ENCODE data around the gene INSIG1.

Gene INSIG1

DNA sequence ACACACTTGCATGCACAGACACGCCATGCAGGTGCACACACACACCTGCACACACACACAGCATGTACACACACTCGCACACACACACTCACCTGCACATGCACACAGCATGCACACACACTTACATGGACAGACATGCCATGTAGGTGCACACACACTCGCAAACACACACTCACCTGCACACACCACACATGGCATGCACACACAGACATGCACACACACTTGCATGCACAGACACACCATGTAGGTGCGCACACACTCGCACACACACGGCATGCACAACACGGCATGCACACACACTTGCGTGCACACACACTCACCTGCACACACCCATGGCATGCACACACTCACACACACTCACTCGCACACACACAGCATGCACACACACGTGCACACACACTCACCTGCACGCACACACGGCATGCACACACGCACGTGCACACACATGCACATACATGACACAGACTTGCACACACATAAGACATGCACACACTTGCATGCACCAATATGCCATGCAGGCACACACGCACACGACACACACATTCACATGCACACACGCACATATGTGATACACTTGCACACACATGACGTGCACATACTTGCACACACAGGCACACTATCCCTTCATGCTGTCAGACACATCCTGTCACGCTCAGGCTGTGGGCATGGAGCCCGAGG lies 56.8 kb downstream of the INSIG1 start:
- Histone ChIP-seq H3K9me3 (ENCODE audit: control insufficient read depth, insufficient read depth, low read length) (no peaks in the 10 kb centered on the region), H3K36me3 (ENCODE audit: control insufficient read depth, insufficient read depth, low read length) (no peaks in the 10 kb centered on the region), H3K4me1 (ENCODE audit: control insufficient read depth, insufficient read depth, low read length) (peaks cover 7% of the 10 kb centered on the region; the same call in 1 of the 2 replicates), H3K4me3 (ENCODE audit: low read depth, low read length) (no peak overlapping the region), H3K27me3 (ENCODE audit: control insufficient read depth, insufficient read depth, low read length) (peaks cover 18% of the 10 kb centered on the region), H3K27ac (ENCODE audit: low read depth, low read length) (no peak overlapping the region), H3K9ac (ENCODE audit: low read depth, low read length) (no peak overlapping the region)

DNA sequence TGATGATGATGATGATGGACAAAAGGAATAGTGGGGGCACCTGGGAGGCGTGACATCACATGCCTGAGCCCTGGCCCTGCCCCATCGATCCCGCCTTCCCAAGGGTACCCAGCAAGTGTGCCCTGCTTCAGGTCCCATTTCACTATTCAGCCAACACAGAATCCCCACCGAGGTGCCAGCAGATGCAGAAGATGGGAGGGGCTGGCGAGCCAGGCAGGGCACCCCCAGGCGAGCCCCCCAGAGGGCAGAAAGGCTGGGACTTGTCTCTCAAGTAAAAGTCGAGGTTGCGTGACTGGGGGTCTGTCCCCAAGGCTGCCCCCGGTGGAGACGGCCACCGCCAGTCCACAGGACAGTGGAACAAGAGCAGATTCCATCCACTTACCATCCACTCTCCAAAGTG lies 57.5 kb downstream of the INSIG1 start:
- no peaks in the 10 kb centered on the region for H3K9me3 ChIP-seq (ENCODE audit: control insufficient read depth, insufficient read depth, low read length)
- peaks cover 7% of the 10 kb centered on the region; the same call in 1 of the 2 replicates for H3K4me1 ChIP-seq (ENCODE audit: control insufficient read depth, insufficient read depth, low read length)
- no peak overlapping the region for H3K4me3 ChIP-seq (ENCODE audit: low read depth, low read length)
- peaks cover 18% of the 10 kb centered on the region for H3K27me3 ChIP-seq (ENCODE audit: control insufficient read depth, insufficient read depth, low read length)
- no peaks in the 10 kb centered on the region for H3K36me3 ChIP-seq (ENCODE audit: control insufficient read depth, insufficient read depth, low read length)
- H3K9ac ChIP-seq (ENCODE audit: low read depth, low read length), result no peak overlapping the region
- no peak overlapping the region for H3K27ac ChIP-seq (ENCODE audit: low read depth, low read length)

- Histone ChIP-seq H3K9me3 (ENCODE audit: control insufficient read depth, insufficient read depth, low read length) (no peaks in the 10 kb centered on the region), H3K27me3 (ENCODE audit: control insufficient read depth, insufficient read depth, low read length) (peaks cover 18% of the 10 kb centered on the region), H3K4me1 (ENCODE audit: control insufficient read depth, insufficient read depth, low read length) (peaks cover 7% of the 10 kb centered on the region; the same call in 1 of the 2 replicates), H3K27ac (ENCODE audit: low read depth, low read length) (no peak overlapping the region), H3K36me3 (ENCODE audit: control insufficient read depth, insufficient read depth, low read length) (no peaks in the 10 kb centered on the region), H3K4me3 (ENCODE audit: low read depth, low read length) (no peak overlapping the region), H3K9ac (ENCODE audit: low read depth, low read length) (no peak overlapping the region)
These were observed 58.1 kb downstream of the INSIG1 start for GRCh38 chr7:155355745-155356144.

GRCh38 chr7:155356323-155357105 lies 58.8 kb downstream of the INSIG1 start:
- no peaks in the 10 kb centered on the region for H3K36me3 ChIP-seq (ENCODE audit: control insufficient read depth, insufficient read depth, low read length)
- H3K4me1 ChIP-seq (ENCODE audit: control insufficient read depth, insufficient read depth, low read length), result peaks cover 7% of the 10 kb centered on the region; the same call in 1 of the 2 replicates
- no peak overlapping the region for H3K9ac ChIP-seq (ENCODE audit: low read depth, low read length)
- H3K9me3 ChIP-seq (ENCODE audit: control insufficient read depth, insufficient read depth, low read length), result no peaks in the 10 kb centered on the region
- no peak overlapping the region for H3K4me3 ChIP-seq (ENCODE audit: low read depth, low read length)
- H3K27me3 ChIP-seq (ENCODE audit: control insufficient read depth, insufficient read depth, low read length), result peaks cover 21% of the 10 kb centered on the region
- no peak overlapping the region for H3K27ac ChIP-seq (ENCODE audit: low read depth, low read length)

GRCh38 chr7:155357573-155358041 lies 59.9 kb downstream of the INSIG1 start:
- H3K9ac ChIP-seq (ENCODE audit: low read depth, low read length), result no peak overlapping the region
- H3K36me3 ChIP-seq (ENCODE audit: control insufficient read depth, insufficient read depth, low read length), result no peaks in the 10 kb centered on the region
- H3K4me1 ChIP-seq (ENCODE audit: control insufficient read depth, insufficient read depth, low read length), result peaks cover 7% of the 10 kb centered on the region; the same call in 1 of the 2 replicates
- no peak overlapping the region for H3K4me3 ChIP-seq (ENCODE audit: low read depth, low read length)
- peaks cover 21% of the 10 kb centered on the region for H3K27me3 ChIP-seq (ENCODE audit: control insufficient read depth, insufficient read depth, low read length)
- H3K27ac ChIP-seq (ENCODE audit: low read depth, low read length), result no peak overlapping the region
- no peaks in the 10 kb centered on the region for H3K9me3 ChIP-seq (ENCODE audit: control insufficient read depth, insufficient read depth, low read length)

DNA sequence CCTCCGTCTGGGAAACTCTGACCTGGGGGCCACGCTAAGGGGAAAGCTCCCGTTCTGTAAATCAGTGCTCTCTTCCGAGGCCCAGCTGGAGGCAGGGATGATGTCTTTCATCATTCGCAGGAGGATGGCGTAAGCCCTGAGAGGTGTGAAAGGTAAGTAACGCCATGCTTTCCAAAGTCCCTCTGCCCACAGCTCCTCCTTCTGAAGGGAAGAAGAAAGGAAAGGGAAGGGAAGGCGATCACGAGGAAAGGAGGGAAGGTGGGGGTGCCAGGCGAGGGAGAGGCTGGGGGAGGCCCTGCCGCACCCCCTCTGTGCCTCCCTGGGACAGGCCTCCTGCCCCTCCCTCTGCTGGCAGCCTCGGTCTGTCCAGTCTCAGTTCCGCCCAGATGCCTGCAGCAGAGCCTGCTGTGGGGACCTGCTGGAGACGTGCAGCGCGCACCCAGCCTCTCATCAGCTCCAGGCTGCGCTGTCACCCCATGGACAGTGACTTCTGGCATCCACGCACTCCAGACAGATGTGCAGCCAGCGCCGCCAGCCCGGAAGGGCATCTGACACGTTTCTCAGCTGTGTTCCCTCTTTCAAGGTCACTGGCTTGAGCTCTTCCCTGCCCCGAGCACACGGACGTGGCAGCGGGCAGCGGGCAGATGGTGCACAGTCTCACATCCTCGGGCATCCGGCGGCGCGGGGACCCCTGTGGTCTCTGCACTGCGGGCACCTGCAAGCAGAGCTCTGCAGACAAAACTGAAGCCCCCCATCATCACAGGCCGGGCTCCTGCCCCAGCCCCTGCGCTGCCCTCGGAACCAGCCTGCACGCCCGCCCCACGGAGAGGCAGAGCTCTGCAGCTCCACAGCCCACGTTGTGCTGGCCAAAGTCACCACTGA lies 60.6 kb downstream of the INSIG1 start:
- H3K27me3 ChIP-seq (ENCODE audit: control insufficient read depth, insufficient read depth, low read length), result peaks cover 22% of the 10 kb centered on the region
- no peaks in the 10 kb centered on the region for H3K9me3 ChIP-seq (ENCODE audit: control insufficient read depth, insufficient read depth, low read length)
- H3K27ac ChIP-seq (ENCODE audit: low read depth, low read length), result no peak overlapping the region
- H3K36me3 ChIP-seq (ENCODE audit: control insufficient read depth, insufficient read depth, low read length), result no peaks in the 10 kb centered on the region
- no peak overlapping the region for H3K4me3 ChIP-seq (ENCODE audit: low read depth, low read length)
- peaks cover 7% of the 10 kb centered on the region; the same call in 1 of the 2 replicates for H3K4me1 ChIP-seq (ENCODE audit: control insufficient read depth, insufficient read depth, low read length)
- no peak overlapping the region for H3K9ac ChIP-seq (ENCODE audit: low read depth, low read length)

GRCh38 chr7:155358948-155359712 lies 61.5 kb downstream of the INSIG1 start:
- Histone ChIP-seq H3K9ac (ENCODE audit: low read depth, low read length) (no peak overlapping the region), H3K9me3 (ENCODE audit: control insufficient read depth, insufficient read depth, low read length) (no peaks in the 10 kb centered on the region), H3K4me3 (ENCODE audit: low read depth, low read length) (no peak overlapping the region), H3K4me1 (ENCODE audit: control insufficient read depth, insufficient read depth, low read length) (peaks cover 7% of the 10 kb centered on the region; the same call in 1 of the 2 replicates), H3K36me3 (ENCODE audit: control insufficient read depth, insufficient read depth, low read length) (no peaks in the 10 kb centered on the region), H3K27me3 (ENCODE audit: control insufficient read depth, insufficient read depth, low read length) (peaks cover 28% of the 10 kb centered on the region), H3K27ac (ENCODE audit: low read depth, low read length) (no peak overlapping the region)
